HS-5 (cell line): ENCODE results near the gene COPZ1.

Experiments used
- DNase-seq: peaks from one replicate; pipeline ENCODE4 v3.0.0-alpha.2; 2012; ENCODE audit warnings: low read depth

The COPZ1 gene

GRCh38 chr12:54394281-54394719, 69.4 kb downstream of the COPZ1 start:
- DNase-seq: no peak

- no peak for DNase-seq
These were observed 70.1 kb downstream of the COPZ1 start for GRCh38 chr12:54394986-54395385.

- DNase-seq: no peak
These were observed 70.6 kb downstream of the COPZ1 start for GRCh38 chr12:54395545-54395944.

- DNase-seq: no peak
These were observed 72.2 kb downstream of the COPZ1 start for GRCh38 chr12:54397157-54397556.

GRCh38 chr12:54398218-54398617, 73.3 kb downstream of the COPZ1 start:
- no peak for DNase-seq

GRCh38 chr12:54398995-54399793, 74.3 kb downstream of the COPZ1 start:
- DNase-seq: peak; percentile 61

- no peak for DNase-seq
These were observed 76.2 kb downstream of the COPZ1 start for GRCh38 chr12:54401119-54401518.
